PC-3 (cell line): ENCODE results near the gene TSPEAR. TPM values are rescaled to one million over a fixed set of nuclear protein-coding genes. Genes with fewer than 3 reads are reported as not detected.

Source experiments
- ATAC-seq: fragments of 200-7000 bp; cut with Tn5 transposase; 2 replicates; pipeline ENCODE4 v1.9.1; 2020; ENCODE audit warnings: mild to moderate bottlenecking, moderate library complexity
- BruUV-seq: library from RNA; stranded (reverse); fragments of 400-500 nt; replicated peaks from 2 replicates; lab custom pipeline; 2021; lab: Mats Ljungman, UMichigan
- CTCF ChIA-PET: fragments of 300-600 bp; sonication (Branson Sonifier 250); formaldehyde crosslinking; loops from one replicate; lab custom pipeline; 2022; ENCODE audit warnings: antibody characterized with exemption; lab: Charles Lee
- POLR2A ChIA-PET: fragments of 300-600 bp; sonication (Branson Sonifier 250); formaldehyde crosslinking; loops from one replicate; lab custom pipeline; 2022; ENCODE audit warnings: antibody characterized with exemption; ENCODE audit not compliant: unreplicated experiment; lab: Charles Lee
- DNase-seq: peaks from one replicate; pipeline ENCODE4 v3.0.0-alpha.2; 2015
- H2AFZ ChIP-seq: fragments of 300-600 bp; sonication (generic); 2 replicates; pipeline ENCODE4 v1.6.0; 2016; ENCODE audit warnings: antibody characterized with exemption, low read length
- H3F3A ChIP-seq: fragments of 300-600 bp; sonication (generic); one replicate; pipeline ENCODE4 v1.6.0; 2017; ENCODE audit warnings: antibody characterized with exemption, low read length, control low read depth, mild to moderate bottlenecking; ENCODE audit not compliant: unreplicated experiment
- H3K27ac ChIP-seq: fragments of 300-600 bp; sonication (generic); 2 replicates; pipeline ENCODE4 v1.5.1; 2016; ENCODE audit warnings: mild to moderate bottlenecking, low read length
- H3K27me3 ChIP-seq: fragments of 300-600 bp; sonication (generic); 2 replicates; pipeline ENCODE4 v1.6.1; 2016; ENCODE audit warnings: low read length, mixed read lengths
- H3K36me3 ChIP-seq: fragments of 300-600 bp; sonication (generic); 2 replicates; pipeline ENCODE4 v1.6.1; 2016; ENCODE audit warnings: low read depth, mixed run types, low read length, mixed read lengths
- H3K4me1 ChIP-seq: fragments of 300-600 bp; sonication (generic); 2 replicates; pipeline ENCODE4 v1.5.1; 2016; ENCODE audit warnings: low read length; ENCODE audit not compliant: insufficient read depth
- H3K4me2 ChIP-seq: fragments of 300-600 bp; sonication (generic); 2 replicates; pipeline ENCODE4 v1.6.0; 2016; ENCODE audit warnings: low read length
- H3K4me3 ChIP-seq: fragments of 300-600 bp; sonication (generic); 2 replicates; pipeline ENCODE4 v1.5.1; 2016; ENCODE audit warnings: mild to moderate bottlenecking, low read length, mixed read lengths
- H3K79me2 ChIP-seq: fragments of 300-600 bp; sonication (generic); 2 replicates; pipeline ENCODE4 v1.6.1; 2017; ENCODE audit warnings: low read length, mixed read lengths
- H3K9ac ChIP-seq: fragments of 300-600 bp; sonication (generic); 2 replicates; pipeline ENCODE4 v1.6.0; 2016; ENCODE audit warnings: mild to moderate bottlenecking, low read length
- H3K9me2 ChIP-seq: fragments of 300-600 bp; sonication (generic); replicated peaks from 2 replicates; pipeline ENCODE4 v1.6.1; 2016; ENCODE audit warnings: mixed run types, low read length, mixed read lengths
- H3K9me3 ChIP-seq: fragments of 300-600 bp; sonication (generic); 2 replicates; pipeline ENCODE4 v1.6.1; 2016; ENCODE audit warnings: low read length, mixed read lengths
- H4K20me1 ChIP-seq: fragments of 300-600 bp; sonication (generic); 2 replicates; pipeline ENCODE4 v1.6.1; 2016; ENCODE audit warnings: low read length, mixed read lengths
- EZH2 ChIP-seq: fragments of 300-600 bp; sonication (generic); IDR thresholded peaks from one replicate; pipeline ENCODE4 v1.6.1; 2017; ENCODE audit warnings: antibody characterized with exemption, mild to moderate bottlenecking, low read length; ENCODE audit not compliant: unreplicated experiment
- EZH2phosphoT487 ChIP-seq: fragments of 300-600 bp; sonication (generic); IDR thresholded peaks from 2 replicates; pipeline ENCODE4 v1.6.1; 2018; ENCODE audit warnings: mild to moderate bottlenecking, antibody characterized with exemption, low read length, borderline replicate concordance
- intact Hi-C: fragments of 100-400 bp; cut with micrococcal nuclease; formaldehyde crosslinking; loops from 2 replicates; pipeline ENCODE4 v1.9.0; 2023
- total RNA-seq: library from RNA; depleted of rRNA; stranded (reverse); fragments of >200 nt; gene quantifications from 2 replicates; pipeline ENCODE4 v1.2.3, GENCODE V29; 2014
- TF ChIP-seq, protein P1 (sequence below): fragments of 300-600 bp; sonication (generic); conservative IDR thresholded peaks from 2 replicates; pipeline ENCODE4 v1.5.1; 2017; ENCODE audit warnings: antibody characterized with exemption, low read depth, mild to moderate bottlenecking, low read length

TSPEAR gene
- total RNA-seq, 1 experiment from 2014 or later = 2.1 TPM

DNA sequence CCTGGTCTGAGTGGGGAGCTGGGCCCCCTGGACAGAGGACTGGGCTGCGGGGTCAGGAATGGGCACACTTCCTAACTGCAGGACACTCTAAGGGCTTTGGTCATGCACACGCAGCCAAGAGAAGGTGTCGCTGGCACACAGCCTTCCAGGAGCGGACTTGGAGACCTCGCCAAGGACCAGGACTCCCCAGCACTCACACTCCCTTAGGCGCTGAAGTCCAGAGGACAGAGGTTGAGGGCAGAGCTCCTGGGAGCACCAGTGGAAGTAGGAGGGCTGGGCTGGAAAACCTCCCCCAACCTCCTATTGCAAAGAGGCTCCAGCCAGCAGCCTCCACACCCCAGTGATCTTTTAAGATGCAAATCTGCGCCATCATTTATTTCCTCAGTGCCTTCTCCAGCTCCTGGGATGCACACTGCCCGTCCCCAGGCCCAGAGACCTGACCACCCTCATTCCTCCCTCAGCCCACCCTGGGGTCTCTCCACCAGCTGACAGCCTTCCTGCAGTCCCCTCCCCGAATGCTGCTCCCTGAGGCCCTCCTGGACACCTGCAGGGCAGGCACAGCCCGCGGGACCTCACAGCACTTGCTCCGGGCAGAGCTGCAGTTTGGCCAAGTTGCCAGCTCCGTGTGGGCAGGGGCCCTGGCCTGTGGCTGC, 3.0 kb downstream of the TSPEAR start:
- no peak for DNase-seq
- no peaks in the 10 kb centered on the region for H3K36me3 ChIP-seq
- H3K4me1 ChIP-seq = peaks cover 12% of the 10 kb centered on the region; the same call in 1 of the 2 replicates
- H3K79me2 ChIP-seq = no peaks in the 10 kb centered on the region
- no peak overlapping the region for H3K27ac ChIP-seq
- no TSS peak for BruUV-seq
- no peaks in the 10 kb centered on the region for H3K9me3 ChIP-seq
- H4K20me1 ChIP-seq = no peaks in the 10 kb centered on the region
- no peak overlapping the region for H3K4me3 ChIP-seq
- no peaks in the 10 kb centered on the region for H3K9me2 ChIP-seq
- H3F3A ChIP-seq = no peaks in the 10 kb centered on the region
- no peak overlapping the region for H3K4me2 ChIP-seq
- intact Hi-C loops = no loop called here
- ATAC-seq = no peak
- peaks cover 11% of the 10 kb centered on the region; the same call in 1 of the 2 replicates for H3K27me3 ChIP-seq
- TF ChIP-seq, protein P1, sequence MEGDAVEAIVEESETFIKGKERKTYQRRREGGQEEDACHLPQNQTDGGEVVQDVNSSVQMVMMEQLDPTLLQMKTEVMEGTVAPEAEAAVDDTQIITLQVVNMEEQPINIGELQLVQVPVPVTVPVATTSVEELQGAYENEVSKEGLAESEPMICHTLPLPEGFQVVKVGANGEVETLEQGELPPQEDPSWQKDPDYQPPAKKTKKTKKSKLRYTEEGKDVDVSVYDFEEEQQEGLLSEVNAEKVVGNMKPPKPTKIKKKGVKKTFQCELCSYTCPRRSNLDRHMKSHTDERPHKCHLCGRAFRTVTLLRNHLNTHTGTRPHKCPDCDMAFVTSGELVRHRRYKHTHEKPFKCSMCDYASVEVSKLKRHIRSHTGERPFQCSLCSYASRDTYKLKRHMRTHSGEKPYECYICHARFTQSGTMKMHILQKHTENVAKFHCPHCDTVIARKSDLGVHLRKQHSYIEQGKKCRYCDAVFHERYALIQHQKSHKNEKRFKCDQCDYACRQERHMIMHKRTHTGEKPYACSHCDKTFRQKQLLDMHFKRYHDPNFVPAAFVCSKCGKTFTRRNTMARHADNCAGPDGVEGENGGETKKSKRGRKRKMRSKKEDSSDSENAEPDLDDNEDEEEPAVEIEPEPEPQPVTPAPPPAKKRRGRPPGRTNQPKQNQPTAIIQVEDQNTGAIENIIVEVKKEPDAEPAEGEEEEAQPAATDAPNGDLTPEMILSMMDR = no peak
- TF ChIP-seq EZH2phosphoT487 (no peak), EZH2 (no peak)
- H3K9ac ChIP-seq = no peak overlapping the region
- ChIA-PET POLR2A (no interaction called here), CTCF (interaction anchor here (0.5 kb wide), 1 partner anchor 34 kb away, joined by 3 read pairs; no protein-coding TSS in a partner anchor)
- no peak overlapping the region for H2AFZ ChIP-seq

DNA sequence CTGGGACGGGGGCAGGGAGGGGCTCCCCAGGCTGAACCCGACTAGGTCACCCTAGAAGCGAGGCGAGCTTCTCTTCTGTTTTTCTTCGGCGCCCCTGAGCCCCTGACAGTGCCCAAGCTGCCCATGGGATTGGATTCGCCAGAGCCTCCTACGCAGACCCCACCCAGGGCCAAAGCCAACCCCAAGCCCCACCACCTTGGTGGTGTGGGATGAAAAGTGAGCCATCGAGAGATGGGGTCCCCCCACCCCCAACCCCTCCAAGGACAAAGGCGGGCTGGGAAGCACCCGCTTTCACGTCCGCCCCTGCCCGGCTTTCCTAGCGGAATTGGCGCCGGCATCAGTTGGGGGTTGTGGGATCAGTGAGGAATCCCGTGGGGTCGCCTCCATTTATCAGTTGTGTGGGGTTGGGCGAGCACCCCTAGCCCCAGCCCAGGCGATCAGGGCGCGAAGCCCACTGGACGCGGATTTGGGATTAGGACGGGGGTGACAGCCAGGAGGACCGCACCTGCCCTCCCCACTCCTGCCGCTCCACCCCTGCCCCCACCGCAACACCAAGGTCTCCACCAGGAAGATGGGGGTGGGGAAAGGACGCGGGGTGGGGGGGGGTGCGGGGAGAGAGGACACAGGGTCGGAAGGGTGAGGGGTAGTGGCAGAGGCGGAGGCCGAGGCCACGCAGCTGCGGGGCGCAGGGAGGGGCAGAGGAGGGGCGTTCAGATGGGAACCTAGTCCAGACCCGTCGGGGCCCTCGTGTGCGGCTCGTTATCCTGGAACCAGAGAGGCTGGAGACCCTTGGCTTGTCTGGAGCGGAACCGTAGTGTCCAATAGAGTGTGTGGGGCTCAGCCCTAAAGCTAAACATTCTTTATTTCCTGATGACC, 4.4 kb downstream of the TSPEAR start:
- no peaks in the 10 kb centered on the region for H3K9me2 ChIP-seq
- TF ChIP-seq, protein P1 = no peak
- TF ChIP-seq EZH2phosphoT487 = no peak
- no peak for TF ChIP-seq EZH2
- H3K9me3 ChIP-seq = no peaks in the 10 kb centered on the region
- H3K27ac ChIP-seq = no peak overlapping the region
- ChIA-PET POLR2A (no interaction called here), CTCF (interaction anchor here (0.6 kb wide), 2 partner anchors 214 to 586 kb away, joined by 10 to 12 read pairs; no protein-coding TSS in a partner anchor)
- H3K4me2 ChIP-seq = no peak overlapping the region
- no peaks in the 10 kb centered on the region for H4K20me1 ChIP-seq
- no peak overlapping the region for H2AFZ ChIP-seq
- peaks cover 11% of the 10 kb centered on the region; the same call in 1 of the 2 replicates for H3K27me3 ChIP-seq
- H3K4me1 ChIP-seq = peaks cover 12% of the 10 kb centered on the region; the same call in 1 of the 2 replicates
- intact Hi-C loops = no loop called here
- H3K9ac ChIP-seq = no peak overlapping the region
- no peaks in the 10 kb centered on the region for H3F3A ChIP-seq
- no peak overlapping the region for H3K4me3 ChIP-seq
- DNase-seq (no peak), ATAC-seq (no peak)
- no TSS peak for BruUV-seq
- no peaks in the 10 kb centered on the region for H3K79me2 ChIP-seq
- H3K36me3 ChIP-seq = no peaks in the 10 kb centered on the region
